Measurements from ENCODE around the gene PRDM11.

Gene PRDM11

DNA sequence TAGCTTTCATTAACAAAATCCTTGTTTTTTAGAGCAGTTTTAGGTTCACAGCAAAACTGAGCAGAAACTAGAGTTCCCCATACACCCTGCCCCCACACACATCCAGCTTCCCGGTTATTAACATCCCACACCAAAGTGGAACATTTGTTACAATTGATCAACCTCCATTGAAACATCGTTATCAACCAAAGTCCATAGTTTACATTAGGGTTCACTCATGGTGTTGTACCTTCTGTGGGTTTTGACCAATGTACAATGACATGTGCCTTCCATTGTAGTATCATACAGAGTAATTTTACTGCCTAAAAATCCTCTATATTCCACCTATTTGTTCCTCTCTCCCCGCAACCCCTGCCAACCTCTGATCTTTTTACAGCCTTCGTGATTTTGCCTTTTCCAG, 28.5 kb downstream of the PRDM11 start:
- no peak for DNase-seq (ENCODE audit: low read depth)

DNA sequence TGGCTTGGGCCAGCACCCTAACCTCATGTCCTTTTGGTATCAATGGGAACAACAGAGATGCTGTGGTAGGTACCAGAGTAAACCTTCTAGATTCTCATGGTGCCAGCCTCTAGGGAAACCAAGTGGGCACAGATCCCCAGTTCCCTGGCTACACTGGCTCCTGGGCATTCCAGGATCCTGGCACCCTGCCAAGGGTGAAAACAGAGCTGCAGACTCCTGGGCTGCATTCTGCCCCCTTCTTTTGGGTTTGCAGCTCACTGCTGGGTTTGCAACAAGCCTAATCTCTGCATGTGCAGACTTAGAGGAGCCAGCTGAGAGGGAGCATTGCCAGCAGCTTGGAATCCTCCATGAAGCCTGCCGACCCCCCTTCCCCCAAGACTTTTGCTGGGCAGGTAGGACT, 30.6 kb downstream of the PRDM11 start:
- DNase-seq (ENCODE audit: low read depth): no peak

DNA sequence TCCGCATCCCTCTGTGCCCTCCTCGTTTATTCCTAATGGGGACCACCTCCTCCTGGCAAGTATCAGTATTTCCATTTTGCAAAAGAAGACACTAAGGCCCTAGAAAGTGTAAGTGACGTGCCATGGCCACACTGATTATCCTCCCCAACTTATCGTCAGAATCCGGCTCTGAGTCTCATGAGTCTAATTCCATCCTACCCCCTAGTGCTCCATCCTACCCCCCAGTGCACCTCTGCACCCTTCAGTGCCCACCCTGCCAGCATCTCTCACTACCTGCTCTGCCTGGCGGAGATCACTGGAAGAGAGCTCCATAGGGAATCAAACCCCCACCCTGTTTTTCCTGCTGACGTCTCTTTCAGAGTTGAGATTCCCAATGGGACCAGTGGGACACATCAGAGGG, 31.8 kb downstream of the PRDM11 start:
- DNase-seq (ENCODE audit: low read depth): no peak

GRCh38 chr11:45178890-45179671, 32.6 kb downstream of the PRDM11 start:
- DNase-seq (ENCODE audit: low read depth): no peak

DNA sequence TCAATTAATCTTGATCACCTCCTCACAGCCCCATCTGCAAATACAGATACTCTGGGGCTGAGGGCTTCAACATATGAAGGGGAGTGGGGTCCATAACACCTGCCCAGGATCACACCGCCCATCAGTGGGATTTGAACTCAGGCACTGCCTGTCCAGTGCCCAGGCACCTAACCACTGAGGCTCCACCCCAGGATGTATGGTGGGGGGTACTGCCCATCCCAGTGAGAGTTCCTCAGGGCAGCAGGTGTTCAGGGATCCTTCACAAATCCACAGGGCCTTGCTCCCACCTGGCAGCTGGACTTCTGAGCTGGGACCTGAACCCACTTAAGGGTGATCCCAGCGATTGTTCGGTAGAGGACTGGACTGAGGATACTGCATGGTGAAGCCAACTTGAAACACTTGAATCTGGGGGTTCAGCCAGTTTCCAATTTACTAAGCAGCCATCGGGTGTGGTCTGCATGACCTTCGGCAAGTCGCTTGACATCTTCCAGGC, 33.3 kb downstream of the PRDM11 start:
- no peak for DNase-seq (ENCODE audit: low read depth)

GRCh38 chr11:45180179-45180847, 33.9 kb downstream of the PRDM11 start:
- no peak for DNase-seq (ENCODE audit: low read depth)

DNA sequence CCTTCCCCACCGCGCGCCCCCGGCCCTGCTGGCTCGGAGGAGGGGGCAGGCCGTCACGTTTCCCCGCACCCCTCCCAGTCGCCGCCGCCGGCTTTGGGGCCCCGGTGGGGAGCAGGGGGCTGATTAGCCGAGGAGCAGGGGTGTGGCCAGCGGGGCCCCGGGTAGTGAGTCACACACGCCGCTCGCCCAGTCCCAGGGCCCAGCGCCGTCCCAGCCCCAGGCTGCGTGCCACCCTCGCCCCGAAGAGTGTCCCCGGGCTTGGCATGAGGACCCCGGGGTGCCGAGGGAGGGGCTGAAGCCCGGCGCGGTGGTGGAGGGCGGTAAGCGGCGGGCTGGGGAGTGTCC, 34.4 kb downstream of the PRDM11 start:
- DNase-seq (ENCODE audit: low read depth): no peak

DNA sequence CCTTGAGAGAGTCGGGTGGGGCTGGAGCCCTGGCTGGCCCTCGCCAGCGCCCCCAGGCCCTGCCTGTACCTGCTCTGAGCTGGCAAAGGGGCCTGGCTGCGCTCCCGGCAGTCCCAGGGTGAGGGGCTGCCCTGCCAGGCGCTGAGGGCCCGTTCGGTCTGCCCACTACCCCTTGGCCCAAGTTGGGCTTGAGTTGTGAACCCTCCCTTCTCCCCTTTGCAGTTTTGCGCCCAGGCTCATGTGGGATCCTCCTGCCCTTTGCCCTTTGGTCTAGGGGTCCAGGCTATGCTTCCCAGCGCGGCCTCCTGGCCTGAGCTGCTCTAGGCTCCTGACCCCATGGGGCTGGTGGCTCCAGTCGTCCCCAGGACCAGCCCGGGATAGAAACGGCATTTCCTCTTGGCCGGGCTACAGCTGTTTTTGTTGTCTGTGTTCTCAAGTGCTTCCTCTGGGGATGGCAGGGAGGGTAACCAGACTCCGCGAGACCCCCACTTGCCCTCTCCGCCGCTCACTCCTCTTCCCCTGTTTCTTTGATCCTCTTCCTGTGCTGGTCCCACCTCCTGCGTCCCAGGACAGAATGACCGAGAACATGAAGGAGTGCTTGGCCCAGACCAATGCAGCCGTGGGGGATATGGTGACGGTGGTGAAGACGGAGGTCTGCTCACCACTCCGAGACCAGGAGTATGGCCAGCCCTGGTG, 34.9 kb downstream of the PRDM11 start:
- no peak for DNase-seq (ENCODE audit: low read depth)

DNA sequence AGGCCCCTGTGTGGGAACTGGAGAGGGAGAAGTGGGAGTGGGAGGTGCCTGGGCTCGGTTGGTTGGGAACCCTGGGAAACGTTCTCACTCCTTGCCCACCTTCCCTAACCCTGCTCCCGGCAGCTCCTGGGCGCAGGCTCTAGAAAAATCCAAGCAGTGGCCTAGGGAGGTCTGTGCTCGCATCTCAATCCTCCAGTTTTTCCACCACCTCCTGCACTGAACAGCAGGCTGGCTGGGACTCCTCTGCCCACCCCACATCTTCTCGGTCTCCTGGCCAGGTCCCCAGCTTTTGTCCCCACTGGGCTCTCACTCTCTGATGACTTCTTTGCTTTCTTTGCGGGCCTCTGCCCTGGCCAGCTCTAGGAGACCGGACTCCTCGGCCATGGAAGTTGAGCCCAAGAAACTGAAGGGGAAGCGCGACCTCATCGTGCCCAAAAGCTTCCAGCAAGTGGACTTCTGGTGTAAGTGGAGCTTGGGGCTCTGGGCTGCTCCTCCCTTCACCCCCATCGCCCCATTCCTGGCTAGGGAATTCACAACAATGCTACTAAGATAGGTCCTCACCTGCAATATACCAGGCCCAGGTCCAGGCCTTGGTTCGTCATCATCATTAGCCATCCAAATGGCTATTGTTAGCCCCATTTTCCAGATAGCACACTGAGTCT, 35.6 kb downstream of the PRDM11 start:
- no peak for DNase-seq (ENCODE audit: low read depth)

- no peak for DNase-seq (ENCODE audit: low read depth)
These were observed 36.5 kb downstream of the PRDM11 start for GRCh38 chr11:45182902-45183301.

DNA sequence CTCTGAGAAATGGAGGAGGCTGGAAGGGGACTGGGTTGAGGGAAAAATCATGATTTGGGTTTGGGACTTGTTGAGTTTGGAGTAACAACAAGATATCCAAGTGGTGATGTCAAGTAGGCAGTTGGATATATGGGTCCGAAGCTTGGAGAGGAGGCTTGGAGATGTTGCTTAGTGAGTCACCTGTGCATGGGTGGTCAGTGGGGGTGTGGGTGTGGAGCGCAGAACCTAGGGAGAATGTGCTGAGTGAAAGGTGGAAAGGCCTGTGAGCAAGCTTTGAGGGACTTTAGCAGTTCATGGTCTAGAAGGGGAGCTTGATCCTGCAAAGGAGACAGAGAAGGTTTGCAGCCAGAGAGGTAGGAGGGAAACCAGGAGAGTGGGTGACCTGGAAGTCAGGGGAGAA, 38.2 kb downstream of the PRDM11 start:
- DNase-seq (ENCODE audit: low read depth): no peak

DNA sequence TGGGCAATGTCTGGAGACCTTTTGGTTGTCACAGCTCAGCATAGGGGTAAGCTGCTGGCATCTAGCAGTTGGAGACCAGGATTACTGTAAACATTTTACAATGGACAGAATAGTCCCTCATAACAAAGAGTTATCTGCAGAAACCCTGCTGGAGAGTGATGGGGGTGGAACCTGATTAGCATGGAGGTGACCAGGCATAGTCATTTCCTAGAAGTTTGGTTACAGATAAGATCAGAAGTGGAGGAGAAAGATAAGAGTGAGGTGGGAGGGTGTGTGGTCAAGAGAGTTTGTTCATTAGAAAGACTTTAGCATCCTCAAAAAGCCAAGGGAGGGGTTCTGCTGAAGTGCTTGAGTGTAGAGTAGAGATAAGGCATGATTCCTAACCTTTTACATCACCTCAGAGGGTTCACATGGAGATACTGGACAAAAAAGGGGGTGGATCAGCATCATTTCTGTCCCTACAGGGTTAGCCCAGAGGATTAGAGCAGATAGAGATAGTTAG, 38.8 kb downstream of the PRDM11 start:
- DNase-seq (ENCODE audit: low read depth): no peak

GRCh38 chr11:45187375-45187774, 40.9 kb downstream of the PRDM11 start:
- DNase-seq (ENCODE audit: low read depth): no peak

GRCh38 chr11:45188127-45188526, 41.7 kb downstream of the PRDM11 start:
- no peak for DNase-seq (ENCODE audit: low read depth)

DNA sequence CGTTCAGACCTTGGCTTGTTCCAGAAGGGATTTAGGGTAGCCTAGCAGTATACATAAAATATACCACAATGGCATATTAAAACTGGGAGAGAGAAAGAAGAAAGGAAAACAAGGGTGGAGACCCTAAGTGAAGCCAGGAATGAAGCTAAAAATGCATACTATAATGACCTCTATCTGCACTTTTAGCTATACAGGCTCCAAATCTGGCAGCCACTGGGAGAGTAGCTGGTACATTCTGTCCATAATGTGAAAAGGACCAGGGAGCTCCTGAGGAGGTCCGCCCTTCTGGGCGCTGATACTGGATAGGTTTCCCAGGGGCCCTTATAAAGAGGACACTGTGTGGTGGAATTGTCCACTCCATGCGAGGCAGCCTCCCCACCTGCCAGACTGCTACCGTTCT, 42.8 kb downstream of the PRDM11 start:
- DNase-seq (ENCODE audit: low read depth): no peak

GRCh38 chr11:45193695-45194094, 47.3 kb downstream of the PRDM11 start:
- DNase-seq (ENCODE audit: low read depth): no peak

- DNase-seq (ENCODE audit: low read depth): no peak
These were observed 58.3 kb downstream of the PRDM11 start for GRCh38 chr11:45204761-45205160.

DNA sequence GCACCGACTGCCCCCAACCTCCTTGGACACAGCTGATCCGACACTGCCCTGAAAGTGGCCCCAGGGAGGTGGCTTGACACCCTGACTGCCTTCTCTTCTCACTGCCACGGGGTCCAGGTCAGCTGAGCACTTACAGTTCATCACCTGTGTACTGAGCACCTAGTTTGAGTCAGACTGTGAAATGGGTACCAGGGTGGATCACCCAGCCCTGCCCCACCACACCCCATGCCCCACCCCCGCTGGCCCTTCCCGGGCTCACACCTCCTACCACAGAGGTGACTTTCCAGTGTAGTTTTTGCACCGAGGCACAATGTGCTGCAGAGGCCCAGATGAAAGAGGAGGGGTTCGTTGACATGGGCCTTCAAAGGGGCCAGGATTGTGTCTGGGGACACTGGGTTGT, 59.5 kb downstream of the PRDM11 start:
- no peak for DNase-seq (ENCODE audit: low read depth)

GRCh38 chr11:45208135-45208534, 61.7 kb downstream of the PRDM11 start:
- DNase-seq (ENCODE audit: low read depth): no peak

GRCh38 chr11:45209000-45209879, 62.8 kb downstream of the PRDM11 start:
- DNase-seq (ENCODE audit: low read depth): no peak
